Measurements from ENCODE around the gene ZBTB8OS.
"Not testable (repeated sequence)": the region's sequence is repeated elsewhere in the genome, so short reads cannot be mapped to it uniquely, and the experiment has no call there.

ZBTB8OS gene

GRCh38 chr1:32684167-32684811, 33.9 kb upstream of the ZBTB8OS start:
- DNase-seq (ENCODE audit: insufficient read length, low spot score) (no peak), FAIRE-seq (no peak)
- TF ChIP-seq, protein P1, sequence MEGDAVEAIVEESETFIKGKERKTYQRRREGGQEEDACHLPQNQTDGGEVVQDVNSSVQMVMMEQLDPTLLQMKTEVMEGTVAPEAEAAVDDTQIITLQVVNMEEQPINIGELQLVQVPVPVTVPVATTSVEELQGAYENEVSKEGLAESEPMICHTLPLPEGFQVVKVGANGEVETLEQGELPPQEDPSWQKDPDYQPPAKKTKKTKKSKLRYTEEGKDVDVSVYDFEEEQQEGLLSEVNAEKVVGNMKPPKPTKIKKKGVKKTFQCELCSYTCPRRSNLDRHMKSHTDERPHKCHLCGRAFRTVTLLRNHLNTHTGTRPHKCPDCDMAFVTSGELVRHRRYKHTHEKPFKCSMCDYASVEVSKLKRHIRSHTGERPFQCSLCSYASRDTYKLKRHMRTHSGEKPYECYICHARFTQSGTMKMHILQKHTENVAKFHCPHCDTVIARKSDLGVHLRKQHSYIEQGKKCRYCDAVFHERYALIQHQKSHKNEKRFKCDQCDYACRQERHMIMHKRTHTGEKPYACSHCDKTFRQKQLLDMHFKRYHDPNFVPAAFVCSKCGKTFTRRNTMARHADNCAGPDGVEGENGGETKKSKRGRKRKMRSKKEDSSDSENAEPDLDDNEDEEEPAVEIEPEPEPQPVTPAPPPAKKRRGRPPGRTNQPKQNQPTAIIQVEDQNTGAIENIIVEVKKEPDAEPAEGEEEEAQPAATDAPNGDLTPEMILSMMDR (IDR thresholded peaks at IDR 0.05; ENCODE audit: insufficient read depth, missing control alignments): no peak

- DNase-seq (ENCODE audit: insufficient read length, low spot score): no peak
- TF ChIP-seq, protein P1 (IDR thresholded peaks at IDR 0.05; ENCODE audit: insufficient read depth, missing control alignments): no peak
- no peak for FAIRE-seq
Observed at GRCh38 chr1:32683397-32683796, 33.0 kb upstream of the ZBTB8OS start.

DNA sequence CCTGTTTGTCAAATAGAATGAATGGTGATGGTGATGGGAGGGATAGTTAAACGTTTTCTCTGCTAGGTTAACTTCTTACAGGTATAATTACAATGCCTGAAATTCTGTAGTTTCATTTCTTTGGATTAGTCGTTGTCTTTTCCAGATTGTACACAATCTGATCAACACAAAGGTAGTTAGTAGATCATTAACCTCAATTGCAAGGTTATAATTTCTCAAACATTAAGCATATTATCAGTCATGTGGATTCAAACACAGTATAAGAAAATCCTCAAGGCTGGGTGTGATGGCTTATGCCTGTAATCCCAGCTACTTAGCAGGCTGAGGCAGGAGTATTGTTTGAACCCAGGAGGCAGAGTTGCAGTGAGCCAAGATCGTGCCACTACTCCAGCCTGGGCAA, 31.6 kb upstream of the ZBTB8OS start:
- TF ChIP-seq, protein P1 (IDR thresholded peaks at IDR 0.05; ENCODE audit: insufficient read depth, missing control alignments): no peak
- no peak for DNase-seq (ENCODE audit: insufficient read length, low spot score)

GRCh38 chr1:32681509-32681908, 31.2 kb upstream of the ZBTB8OS start:
- DNase-seq (ENCODE audit: insufficient read length, low spot score) (no peak), FAIRE-seq (no peak)
- TF ChIP-seq, protein P1 (IDR thresholded peaks at IDR 0.05; ENCODE audit: insufficient read depth, missing control alignments): no peak

More for the DNA sequence above, 31.6 kb upstream of the ZBTB8OS start:
- FAIRE-seq: peak; percentile 67

- TF ChIP-seq, protein P1 (IDR thresholded peaks at IDR 0.05; ENCODE audit: insufficient read depth, missing control alignments): no peak
- no peak for DNase-seq (ENCODE audit: insufficient read length, low spot score)
- no peak for FAIRE-seq
Observed at GRCh38 chr1:32680642-32681041, 30.3 kb upstream of the ZBTB8OS start.

- DNase-seq (ENCODE audit: insufficient read length, low spot score); FAIRE-seq: not testable (repeated sequence)
Observed at GRCh38 chr1:32679993-32680392, 29.6 kb upstream of the ZBTB8OS start.

GRCh38 chr1:32676945-32677344, 26.6 kb upstream of the ZBTB8OS start:
- FAIRE-seq (no peak), DNase-seq (ENCODE audit: insufficient read length, low spot score) (no peak)
- TF ChIP-seq, protein P1 (IDR thresholded peaks at IDR 0.05; ENCODE audit: insufficient read depth, missing control alignments): no peak

- FAIRE-seq; DNase-seq (ENCODE audit: insufficient read length, low spot score): not testable (repeated sequence)
Observed at GRCh38 chr1:32668716-32669115, 18.4 kb upstream of the ZBTB8OS start.
